Right atrium auricular region (tissue), 2 donors: ENCODE data around the gene MAGI2. TPM values are rescaled to one million over a fixed set of nuclear protein-coding genes. Genes with fewer than 3 reads are reported as not detected.

Experiments
- DNase-seq: peaks from one replicate; pipeline ENCODE4 v3.0.0-alpha.2; 2019; ENCODE audit warnings: low spot score
- H3K27ac ChIP-seq, 2 donors: fragments of 200-600 bp; sonication (generic); 1 replicate in 1 of 2; 2 replicates in 1 of 2; pipeline ENCODE4 v1.5.1; 2016 to 2019
- H3K27me3 ChIP-seq, 2 donors: fragments of 200-600 bp; sonication (generic); one replicate each; pipeline versions ENCODE4 v1.5.1 to v1.6.0; 2017 to 2019
- H3K36me3 ChIP-seq: fragments of 200-600 bp; sonication (generic); one replicate; pipeline ENCODE4 v1.5.1; 2016
- H3K4me1 ChIP-seq, 2 donors: fragments of 200-600 bp; sonication (generic); one replicate each; pipeline versions ENCODE4 v1.5.1 to v1.6.0; 2017 to 2019
- H3K4me3 ChIP-seq, 2 donors: fragments of 200-600 bp; sonication (generic); 1 replicate in 1 of 2; 2 replicates in 1 of 2; pipeline ENCODE4 v1.5.1; 2017 to 2019; ENCODE audit warnings: mild to moderate bottlenecking in 1 of 2, moderate library complexity in 1 of 2
- H3K9me3 ChIP-seq, 2 donors: fragments of 200-600 bp; sonication (generic); one replicate each; pipeline ENCODE4 v1.5.1; 2019
- CTCF ChIP-seq, 2 donors: fragments of 200-600 bp; sonication (generic); IDR thresholded peaks; one replicate each; pipeline ENCODE4 v1.5.1; 2019; ENCODE audit warnings: antibody characterized with exemption in 2 of 2
- total RNA-seq, 2 donors: library from RNA; depleted of rRNA; stranded (reverse); fragments of >200 nt; gene quantifications; one replicate each; pipeline ENCODE4 v1.1.0, GENCODE V29; 2016

The MAGI2 gene
- total RNA-seq, 2 donors from 2014 or later: 5.9 to 6.0 TPM

- no peak overlapping the region for H3K27ac ChIP-seq
- no peaks in the 10 kb centered on the region for H3K36me3 ChIP-seq
- no peak for DNase-seq
- no peaks in the 10 kb centered on the region for H3K27me3 ChIP-seq
- H3K4me1 ChIP-seq: peaks cover 0 to 8% of the 10 kb centered on the region in 2 donors
- no peak for TF ChIP-seq CTCF (IDR thresholded peaks at IDR 0.05)
- no peaks in the 10 kb centered on the region for H3K9me3 ChIP-seq
- no peak overlapping the region for H3K4me3 ChIP-seq
Measured at GRCh38 chr7:78492146-78492545, 961.3 kb downstream of the MAGI2 start.

- Histone ChIP-seq H3K27me3 (no peaks in the 10 kb centered on the region), H3K27ac (no peak overlapping the region), H3K4me1 (peaks cover 0 to 8% of the 10 kb centered on the region in 2 donors), H3K36me3 (no peaks in the 10 kb centered on the region), H3K9me3 (no peaks in the 10 kb centered on the region), H3K4me3 (no peak overlapping the region)
- no peak for DNase-seq
- TF ChIP-seq CTCF (IDR thresholded peaks at IDR 0.05): no peak
Measured at GRCh38 chr7:78490524-78490923, 962.9 kb downstream of the MAGI2 start.

- Histone ChIP-seq H3K27me3 (no peaks in the 10 kb centered on the region), H3K27ac (no peak overlapping the region)
Measured at GRCh38 chr7:78489476-78490240, 963.8 kb downstream of the MAGI2 start.

GRCh38 chr7:78487464-78487863, 966.0 kb downstream of the MAGI2 start:
- Histone ChIP-seq H3K4me3 (no peak overlapping the region), H3K36me3 (no peaks in the 10 kb centered on the region), H3K9me3 (no peaks in the 10 kb centered on the region), H3K27me3 (no peaks in the 10 kb centered on the region), H3K4me1 (peaks cover 0 to 8% of the 10 kb centered on the region in 2 donors), H3K27ac (no peak overlapping the region)
- no peak for TF ChIP-seq CTCF (IDR thresholded peaks at IDR 0.05)
- no peak for DNase-seq

More at GRCh38 chr7:78489476-78490240, 963.8 kb downstream of the MAGI2 start:
- Histone ChIP-seq H3K4me1 (peaks cover 0 to 8% of the 10 kb centered on the region in 2 donors), H3K36me3 (no peaks in the 10 kb centered on the region), H3K9me3 (no peaks in the 10 kb centered on the region), H3K4me3 (no peak overlapping the region)
- no peak for TF ChIP-seq CTCF (IDR thresholded peaks at IDR 0.05)
- DNase-seq: no peak

GRCh38 chr7:78479348-78479747, 974.1 kb downstream of the MAGI2 start:
- Histone ChIP-seq H3K36me3 (no peaks in the 10 kb centered on the region), H3K27me3 (no peaks in the 10 kb centered on the region), H3K27ac (no peak overlapping the region), H3K4me3 (no peak overlapping the region), H3K9me3 (no peaks in the 10 kb centered on the region), H3K4me1 (no peaks in the 10 kb centered on the region)
- DNase-seq: no peak
- TF ChIP-seq CTCF (IDR thresholded peaks at IDR 0.05): no peak
